Measurements from ENCODE around the gene FILIP1L.
A peak's percentile ranks its signal among the peaks of the same experiment; 100 is the strongest.

The FILIP1L gene

DNA sequence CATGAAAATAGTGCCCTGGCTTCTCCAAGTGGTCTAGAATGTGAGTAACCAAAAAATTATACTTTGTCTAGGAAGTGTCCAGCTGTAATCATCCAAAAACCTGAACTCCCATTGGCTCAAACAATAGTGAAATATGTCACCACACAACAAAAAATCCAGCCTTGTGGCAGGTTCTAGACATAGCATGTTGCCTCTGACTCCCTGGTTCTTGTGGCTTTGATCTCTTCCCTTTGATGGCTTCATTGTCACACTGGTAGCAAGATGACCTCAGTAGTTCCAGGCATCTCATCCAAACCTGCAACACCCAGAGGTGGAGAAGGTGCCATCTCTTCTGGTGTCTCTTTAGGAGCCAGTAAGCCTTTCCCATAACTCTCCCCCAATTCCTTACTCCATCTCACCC is 222.0 kb downstream of the FILIP1L start:
- no peak for DNase-seq (ENCODE audit: low read depth in 2 of 2)

DNA sequence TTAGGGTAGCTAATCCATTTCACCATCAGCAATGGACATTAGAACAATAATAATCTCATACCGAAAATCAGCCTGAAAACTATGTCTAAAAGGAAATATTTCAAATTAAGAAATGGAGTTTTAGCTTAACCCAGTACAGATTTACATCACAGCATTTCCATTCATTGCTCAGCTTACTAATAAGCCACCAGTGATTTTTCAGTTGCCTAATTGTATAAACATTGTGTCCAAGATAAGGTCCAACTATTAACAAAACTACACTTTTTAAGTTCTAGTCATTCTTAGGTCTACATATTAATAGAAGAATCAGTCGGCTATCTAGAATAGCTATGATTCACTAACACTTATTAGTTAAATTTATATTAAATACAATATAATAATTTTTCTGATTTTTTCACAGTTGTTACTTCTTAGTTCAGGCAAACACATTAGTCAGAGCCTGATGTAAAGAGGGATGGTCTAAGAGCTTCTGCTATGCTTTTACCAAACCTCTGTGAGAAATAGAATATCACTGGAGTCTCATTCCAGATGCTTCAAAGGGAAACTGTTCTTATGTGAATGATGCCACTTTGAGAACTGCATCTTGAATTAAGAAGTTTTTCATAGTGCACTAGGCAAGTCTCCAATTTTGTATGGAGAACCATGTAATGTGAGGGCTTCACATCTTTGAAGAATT is 222.6 kb downstream of the FILIP1L start:
- DNase-seq (ENCODE audit: low read depth in 2 of 2), result no peak

DNA sequence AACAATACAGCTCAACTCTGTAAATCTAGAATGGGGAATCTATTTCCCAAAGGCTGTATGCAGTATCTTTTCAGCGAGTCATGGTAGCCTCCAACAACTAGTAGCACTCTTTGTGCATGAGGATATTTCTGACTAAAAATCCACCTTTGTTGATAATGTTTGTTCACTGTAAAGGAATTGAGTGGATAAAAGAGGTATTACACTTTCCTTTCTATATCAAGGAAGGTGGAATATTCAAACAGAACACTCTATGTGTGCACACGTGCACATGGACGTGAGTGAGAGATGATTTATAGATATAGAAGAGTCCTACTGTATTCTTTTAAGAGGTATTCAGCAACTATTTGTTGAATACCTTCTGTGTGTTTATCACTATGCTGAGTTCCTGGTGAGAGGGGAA is 228.4 kb downstream of the FILIP1L start:
- DNase-seq (ENCODE audit: low read depth in 2 of 2), result no peak

DNA sequence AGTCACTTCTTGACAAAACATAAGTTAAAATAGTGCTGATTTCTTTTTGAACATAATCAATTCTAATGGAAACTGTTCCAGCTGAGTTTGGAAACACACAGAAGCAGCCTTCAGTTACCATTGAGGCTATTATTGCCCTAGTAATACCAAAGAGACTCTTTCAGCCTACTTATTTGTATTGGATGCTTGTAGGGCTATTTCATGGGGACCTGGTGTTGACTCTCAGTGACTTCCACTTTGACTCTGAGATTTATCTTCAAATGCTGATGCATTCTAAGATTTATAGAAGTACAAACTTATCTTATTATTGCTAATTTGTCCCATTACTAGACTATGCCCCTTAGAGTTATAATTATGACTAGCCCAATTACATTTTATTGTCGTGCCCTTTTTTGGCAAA is 229.2 kb downstream of the FILIP1L start:
- no peak for DNase-seq (ENCODE audit: low read depth in 2 of 2)

DNA sequence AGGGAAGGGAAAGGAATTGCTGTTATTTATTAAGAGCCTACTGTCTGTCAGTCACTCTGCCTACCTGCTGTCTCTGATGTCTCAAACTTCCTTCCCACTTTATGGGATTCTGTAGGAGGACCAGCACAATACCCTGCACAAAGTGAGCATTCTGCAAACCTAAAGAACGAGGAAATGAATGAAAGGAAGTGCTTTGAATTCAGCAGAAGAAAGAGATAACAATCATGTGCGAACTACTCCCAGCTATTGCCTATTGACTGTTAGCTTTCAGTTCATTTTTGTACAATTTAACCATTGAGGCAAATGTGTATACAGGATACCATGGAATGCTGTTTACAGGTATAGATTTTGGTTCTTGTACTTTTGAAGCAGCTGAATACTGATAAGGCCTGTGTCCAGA is 229.8 kb downstream of the FILIP1L start:
- no peak for DNase-seq (ENCODE audit: low read depth in 2 of 2)

DNA sequence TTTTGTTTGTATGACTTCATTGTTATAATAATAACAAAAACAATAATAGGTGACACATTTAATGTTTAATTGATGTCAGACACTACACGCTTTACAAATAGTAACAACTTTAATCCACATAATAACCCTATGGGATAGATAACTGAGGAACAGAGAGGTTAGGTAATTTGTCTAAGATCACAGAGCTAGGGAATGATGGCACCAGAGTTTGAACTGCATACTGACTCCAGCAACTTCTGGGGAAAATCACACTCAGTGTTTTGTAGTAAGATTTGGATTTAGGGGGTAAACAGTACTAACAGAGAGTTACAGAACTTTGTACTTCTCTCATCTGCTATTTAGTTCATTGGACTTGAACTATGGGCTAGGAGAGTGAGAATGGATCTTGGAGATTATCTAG is 230.6 kb downstream of the FILIP1L start:
- no peak for DNase-seq (ENCODE audit: low read depth in 2 of 2)

DNA sequence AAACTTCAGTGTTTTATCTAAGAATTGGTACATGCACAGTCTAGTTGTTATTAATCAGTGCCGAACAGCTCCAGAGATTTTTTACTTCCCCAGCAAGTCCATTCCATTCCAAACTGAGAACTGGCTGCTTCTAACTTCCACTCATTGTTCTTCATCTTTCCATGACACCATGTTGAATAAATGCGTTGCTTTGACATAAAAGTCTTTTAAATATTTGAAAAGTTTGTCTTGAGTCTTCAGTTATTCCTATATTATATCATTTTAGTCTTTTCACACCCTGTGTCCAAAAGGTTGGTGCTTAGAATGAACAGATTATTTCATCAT is 231.2 kb downstream of the FILIP1L start:
- no peak for DNase-seq (ENCODE audit: low read depth in 2 of 2)

DNA sequence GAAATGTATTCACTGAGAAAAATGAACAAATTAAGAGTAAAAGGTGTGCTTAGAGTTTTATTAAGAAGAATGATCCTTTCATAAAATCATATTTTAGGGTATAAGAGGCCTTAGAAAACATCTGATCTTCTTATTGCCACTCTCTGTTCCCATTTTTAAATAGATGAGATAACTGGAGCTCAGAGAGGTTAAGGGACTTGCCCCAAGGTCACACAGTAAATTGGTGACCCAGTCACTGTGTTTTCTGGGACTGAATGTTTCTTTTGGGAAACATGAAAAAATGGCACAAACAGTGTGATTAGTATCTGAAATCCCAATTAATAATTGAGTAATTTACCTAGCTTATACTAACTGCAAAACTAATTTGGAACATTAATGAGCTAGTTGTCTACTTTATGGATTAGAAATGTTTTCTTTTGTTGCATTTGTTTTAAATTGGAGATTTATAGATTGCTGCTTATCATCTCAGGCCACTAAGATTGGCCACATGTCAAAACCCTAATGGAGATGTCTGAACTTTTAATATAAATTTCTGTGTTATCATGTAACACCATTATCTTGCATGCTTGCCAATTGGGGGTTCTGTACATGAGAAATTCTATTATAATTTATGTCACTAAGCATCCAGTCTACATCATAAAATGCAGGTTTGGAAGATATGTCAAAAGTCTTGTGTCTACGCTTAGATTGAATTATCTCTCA is 231.7 kb downstream of the FILIP1L start:
- DNase-seq (ENCODE audit: low read depth in 2 of 2), result no peak

DNA sequence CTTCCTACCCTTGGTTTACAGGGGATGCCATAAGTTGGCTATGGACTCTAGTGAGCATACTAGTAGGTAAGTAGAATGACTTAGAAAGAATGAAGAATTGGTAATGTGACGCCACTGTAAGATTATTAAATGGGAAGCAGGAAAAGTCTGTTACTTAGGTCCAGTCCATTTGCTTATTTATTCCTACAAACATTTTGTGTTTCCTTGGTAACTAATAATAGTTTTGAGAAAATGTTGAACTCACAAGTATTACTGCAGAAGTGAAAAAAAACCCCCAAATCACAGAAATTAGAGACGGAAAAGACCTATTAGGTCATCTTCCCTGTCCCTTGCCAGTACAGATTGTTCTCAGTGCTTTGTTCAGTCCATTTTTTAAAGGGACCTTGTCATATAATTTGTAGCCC is 233.2 kb downstream of the FILIP1L start:
- DNase-seq (ENCODE audit: low read depth in 2 of 2), result no peak

DNA sequence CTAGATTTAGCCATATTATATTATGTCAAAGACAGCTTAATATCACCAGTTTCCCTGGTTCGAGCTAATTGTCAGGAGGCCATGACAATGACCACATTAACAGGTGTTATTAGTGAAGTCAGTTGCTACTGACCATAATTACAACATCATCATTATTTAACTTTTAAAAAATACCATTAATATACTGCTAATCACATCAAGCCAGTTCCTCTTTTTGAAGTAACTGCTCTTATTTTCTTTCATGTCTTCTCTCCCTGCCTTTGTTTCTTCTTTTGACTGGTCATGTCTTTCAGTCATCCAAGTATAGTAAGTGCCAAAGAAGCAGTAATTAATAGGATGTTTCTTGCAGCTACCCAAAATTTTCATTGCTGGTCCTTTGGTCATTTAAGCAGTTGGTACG is 235.0 kb downstream of the FILIP1L start:
- no peak for DNase-seq (ENCODE audit: low read depth in 2 of 2)

DNA sequence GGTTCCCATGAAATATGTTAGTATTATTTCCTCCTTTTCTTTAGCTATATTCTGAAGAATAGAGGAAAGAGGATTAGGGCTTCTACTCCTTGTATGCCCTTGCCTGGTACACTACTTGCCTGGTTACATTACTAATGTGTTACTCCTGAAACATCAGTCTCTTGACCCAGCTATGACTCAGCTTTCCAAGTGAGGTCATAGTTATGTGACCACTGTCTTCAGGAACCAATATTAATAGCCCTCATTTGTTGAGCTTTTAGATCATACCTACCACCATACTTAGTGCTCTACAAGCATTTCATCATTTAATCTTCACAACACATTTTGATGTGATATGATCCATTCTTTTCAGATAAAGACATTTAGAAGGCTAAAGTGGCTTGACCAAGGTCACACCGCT is 236.3 kb downstream of the FILIP1L start:
- DNase-seq (ENCODE audit: low read depth in 2 of 2), result peak in 1 of 2 experiments; percentile 51

DNA sequence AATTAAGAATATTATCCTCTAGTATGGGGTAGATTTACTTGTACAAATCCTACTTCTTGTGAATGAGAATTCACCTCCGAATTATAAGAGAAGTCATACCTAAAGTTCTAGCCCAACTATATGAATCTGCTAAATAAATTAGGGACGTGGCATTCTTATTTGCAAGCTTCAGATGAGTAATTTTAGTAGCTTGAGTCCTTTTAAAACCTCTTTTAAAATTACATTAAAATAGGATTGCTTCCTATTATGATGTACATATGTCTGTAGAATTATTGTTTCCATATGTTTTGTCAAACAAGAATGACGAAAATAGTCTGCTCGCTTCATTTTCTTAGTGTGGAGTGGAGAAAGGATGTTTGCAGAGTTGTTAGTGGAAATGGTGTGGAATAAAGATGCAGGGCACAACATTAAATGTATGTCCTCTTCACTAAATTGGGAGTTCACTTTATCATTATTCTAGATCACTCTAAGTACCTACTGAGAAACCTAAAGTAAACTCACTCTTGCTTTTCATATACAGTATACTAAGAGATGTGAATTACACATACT is 237.2 kb downstream of the FILIP1L start:
- peak in 1 of 2 experiments; percentile 40 for DNase-seq (ENCODE audit: low read depth in 2 of 2)

DNA sequence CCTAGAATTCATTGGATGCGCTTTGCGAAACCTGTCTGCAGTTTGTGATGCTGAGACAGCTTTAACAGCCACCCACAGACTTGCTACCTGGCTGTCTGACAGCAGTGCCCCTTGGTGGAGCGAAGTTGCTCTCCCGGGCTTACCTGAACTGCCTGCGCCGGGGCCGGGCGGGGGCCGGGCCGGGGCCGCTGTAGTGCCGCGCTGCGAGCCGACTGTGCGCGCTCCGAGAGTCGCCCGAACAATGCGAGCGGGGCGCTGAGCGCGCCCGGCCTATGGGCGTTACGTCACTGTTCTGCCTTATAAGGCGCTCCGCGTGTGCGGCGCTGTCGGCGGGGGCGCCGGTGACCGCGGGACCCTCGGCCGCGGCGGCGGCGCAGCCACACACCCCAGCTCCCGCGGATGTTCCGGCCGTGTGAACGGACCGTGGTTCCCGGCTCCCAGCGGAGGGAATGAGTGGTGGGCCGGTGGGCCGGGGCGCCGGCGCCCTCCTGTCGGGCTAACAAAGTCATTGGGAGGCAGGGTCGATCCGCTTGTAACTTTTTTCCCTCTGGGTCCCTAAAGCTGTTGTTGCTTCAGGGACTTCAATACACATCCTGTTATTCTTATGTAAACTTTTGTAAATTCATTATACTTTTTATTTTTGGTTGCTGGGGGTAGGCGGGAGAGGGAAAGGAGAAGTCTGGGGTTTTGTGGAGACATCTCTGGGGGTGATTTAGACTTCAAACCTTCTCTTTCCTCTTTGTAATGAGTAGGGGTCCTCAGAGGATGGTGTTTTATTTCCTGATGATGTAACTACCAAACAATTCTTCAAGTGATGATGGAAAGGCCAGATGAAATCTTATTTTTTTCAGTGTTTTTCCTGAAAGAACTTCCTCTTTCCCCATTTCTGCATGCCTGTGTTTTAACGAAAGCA is 238.1 kb downstream of the FILIP1L start:
- peak; percentile 59 to 65 for DNase-seq (ENCODE audit: low read depth in 2 of 2)

DNA sequence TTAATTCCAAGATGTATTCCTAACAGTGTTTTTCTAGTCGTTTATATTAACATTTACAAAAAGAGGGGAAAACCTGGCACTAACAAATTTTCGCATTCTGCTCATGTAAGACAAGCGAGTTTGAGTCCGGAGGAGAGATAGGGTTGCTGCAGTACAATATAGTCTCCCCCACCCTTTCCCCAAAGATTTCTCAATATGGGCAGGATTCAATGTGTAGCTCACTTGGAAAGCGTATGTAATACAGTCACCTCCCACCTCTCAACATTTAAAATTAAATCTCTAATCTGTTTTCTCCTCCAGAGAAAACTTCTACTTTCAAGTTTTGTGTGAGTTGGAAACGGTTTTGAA is 238.7 kb downstream of the FILIP1L start:
- DNase-seq (ENCODE audit: low read depth in 2 of 2), result peak in 1 of 2 experiments; percentile 52

DNA sequence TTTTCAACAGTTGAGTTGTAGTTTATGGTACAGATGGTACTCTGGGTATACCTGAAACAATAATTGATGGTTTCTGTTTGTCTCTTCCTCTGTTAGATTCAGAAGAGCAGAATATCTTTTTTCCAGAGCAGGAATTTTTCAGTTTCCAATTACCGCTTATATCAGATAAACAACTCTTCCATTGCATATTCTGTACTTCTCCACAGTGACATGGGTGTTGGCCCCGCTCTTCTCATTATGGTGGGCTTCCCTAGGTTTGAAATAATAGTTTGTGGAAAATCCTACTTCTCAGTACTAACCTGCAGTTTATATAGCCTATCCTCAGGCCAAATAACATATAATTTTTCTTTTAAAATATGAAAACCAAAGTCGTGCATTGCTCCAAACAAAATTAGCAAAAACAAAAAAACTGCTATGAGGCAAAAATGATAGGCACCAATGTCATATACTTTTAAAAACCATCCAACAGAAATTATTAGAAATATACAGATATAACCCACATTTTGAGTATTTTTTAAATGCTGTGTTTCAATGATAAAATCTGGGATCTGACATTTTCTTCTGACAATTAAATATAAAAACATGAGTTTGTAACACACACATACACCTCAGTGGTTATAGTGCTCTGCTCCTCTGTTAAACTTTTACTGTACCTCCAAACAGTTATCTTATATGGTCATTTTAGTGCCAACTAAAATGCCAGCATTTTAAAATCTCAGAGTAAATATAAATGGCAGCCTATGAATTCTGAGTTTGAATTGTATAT is 239.9 kb downstream of the FILIP1L start:
- DNase-seq (ENCODE audit: low read depth in 2 of 2), result no peak

DNA sequence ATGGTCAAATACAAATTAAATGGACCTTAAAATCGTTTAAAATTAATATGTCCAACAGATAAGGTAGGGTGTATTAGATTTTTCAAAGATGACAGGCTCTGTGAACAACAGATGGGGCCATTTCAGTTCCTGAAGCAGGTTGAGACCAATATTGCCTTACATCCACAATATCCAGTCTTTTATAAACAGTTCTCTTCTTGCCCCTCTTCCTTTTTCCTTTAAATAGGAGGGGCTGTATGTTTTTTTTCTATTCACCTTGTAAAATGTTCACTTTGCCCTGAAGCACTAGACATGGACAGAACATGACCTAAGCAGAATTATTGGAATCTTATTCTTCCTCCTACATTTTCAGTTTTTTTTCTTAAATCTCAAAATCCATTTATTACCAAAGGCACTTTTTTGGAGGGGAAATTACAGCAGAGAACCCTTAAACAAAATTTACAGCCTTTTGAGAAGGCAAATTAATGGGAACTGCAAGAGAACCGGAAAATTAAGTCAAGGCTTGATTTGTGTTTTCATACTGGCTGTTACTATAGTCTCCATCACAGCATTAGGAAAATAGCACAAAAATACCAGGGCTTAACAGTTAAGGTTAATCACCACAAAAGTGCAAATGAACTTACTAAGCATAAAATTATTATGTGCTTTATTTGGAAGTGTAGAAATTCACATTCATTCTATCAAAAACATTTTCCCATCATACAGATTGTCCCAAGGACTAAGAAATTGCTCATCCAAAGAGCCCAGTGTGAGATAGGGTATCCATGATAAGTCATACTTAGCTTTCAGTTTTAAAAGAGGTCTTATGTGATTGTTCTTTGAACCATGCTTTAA is 240.8 kb downstream of the FILIP1L start:
- no peak for DNase-seq (ENCODE audit: low read depth in 2 of 2)

DNA sequence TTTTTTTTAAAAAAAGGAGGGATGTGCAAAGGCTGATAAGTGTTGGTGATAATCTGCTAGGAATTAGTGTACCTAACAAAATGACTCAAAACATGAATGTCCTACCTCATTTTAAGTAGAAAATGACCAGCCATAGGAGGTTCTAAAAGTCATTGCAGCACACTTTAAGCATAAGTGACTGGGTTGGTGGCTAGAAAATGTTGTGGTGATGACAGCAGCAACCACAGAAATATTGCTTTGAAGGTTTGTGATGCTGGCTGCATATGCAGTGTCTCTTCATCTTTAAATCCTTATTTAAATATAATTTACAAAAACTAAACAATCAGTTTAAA is 241.4 kb downstream of the FILIP1L start:
- DNase-seq (ENCODE audit: low read depth in 2 of 2), result no peak

DNA sequence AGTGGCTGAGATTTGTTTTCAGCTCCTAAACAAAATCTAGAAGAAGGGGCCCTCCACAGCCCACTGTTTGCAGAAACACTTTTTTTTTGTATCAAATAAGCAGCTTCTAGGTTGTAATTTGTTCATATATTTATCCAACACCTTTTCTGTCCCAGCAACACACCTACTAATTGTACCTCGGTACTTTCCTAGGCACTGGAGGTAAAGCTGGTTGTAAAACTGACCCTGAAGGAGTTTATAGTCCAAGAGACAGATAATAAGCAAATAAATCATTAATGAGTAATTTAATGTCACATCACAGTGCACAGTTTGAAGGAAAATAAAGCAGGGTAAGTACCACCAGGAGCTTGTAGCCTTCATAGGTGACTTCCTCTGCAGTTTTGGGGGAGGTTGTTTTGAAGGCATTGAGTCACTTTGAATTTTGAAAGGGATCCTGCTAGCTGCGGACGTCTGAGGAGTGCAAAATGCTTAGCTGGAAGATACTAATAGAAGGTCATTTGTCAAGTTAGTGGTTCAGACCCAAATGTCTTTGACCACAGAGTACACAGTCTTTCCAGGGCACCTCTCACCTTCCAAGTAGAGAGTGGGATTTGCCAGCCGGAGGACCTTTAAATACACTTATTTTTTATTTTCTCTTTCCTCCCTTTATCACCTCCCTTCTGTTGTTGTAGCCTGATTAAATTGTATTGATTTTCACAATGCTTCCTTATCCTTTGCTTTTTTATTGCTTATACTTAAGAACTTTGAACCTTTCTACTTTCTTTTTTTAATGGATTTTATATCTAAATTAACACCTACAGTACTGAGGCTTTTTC is 242.9 kb downstream of the FILIP1L start:
- no peak for DNase-seq (ENCODE audit: low read depth in 2 of 2)

DNA sequence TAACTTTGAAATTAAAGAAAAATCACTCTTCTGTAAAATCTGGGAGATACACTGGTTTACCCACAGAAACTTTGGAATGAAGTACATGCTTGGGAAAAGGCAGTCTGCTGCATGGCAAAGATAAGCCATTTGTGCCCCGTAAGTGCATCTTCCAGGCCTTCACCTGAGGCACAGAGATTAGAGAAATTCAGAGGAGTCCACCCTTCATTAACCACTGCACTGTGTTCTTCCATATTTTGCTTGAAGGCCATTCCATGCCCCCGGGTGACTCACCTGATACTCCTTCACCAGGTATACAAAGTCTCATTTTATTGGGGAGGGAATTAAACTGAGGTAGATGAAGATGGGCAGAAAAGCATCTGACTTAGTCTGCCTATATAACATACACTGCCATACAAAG is 243.6 kb downstream of the FILIP1L start:
- no peak for DNase-seq (ENCODE audit: low read depth in 2 of 2)

DNA sequence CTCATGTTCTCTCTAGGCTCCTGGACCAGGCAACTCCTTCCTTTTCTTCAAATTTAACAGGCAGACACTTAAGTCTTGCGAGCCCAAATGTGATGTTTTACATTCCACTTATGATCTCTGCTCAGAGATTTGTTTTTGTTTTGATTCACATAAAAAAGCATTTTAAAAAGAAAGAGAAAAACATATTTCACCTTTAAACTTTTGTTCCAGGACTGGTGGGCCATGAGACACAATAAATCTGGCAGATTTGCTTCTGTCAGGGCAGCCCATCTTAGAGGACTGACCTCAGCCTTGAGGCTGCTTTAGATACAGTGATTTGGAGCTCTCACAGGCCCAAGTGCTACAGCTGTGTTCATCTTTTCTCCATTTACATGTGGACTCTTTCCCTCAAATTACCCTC is 244.7 kb downstream of the FILIP1L start:
- DNase-seq (ENCODE audit: low read depth in 2 of 2), result no peak
